GM23338 (cell line): ENCODE results near the gene MYL11. TPM values are rescaled to one million over a fixed set of nuclear protein-coding genes. Genes with fewer than 3 reads are reported as not detected.

ENCODE experiments used
- ATAC-seq: fragments of 200-7000 bp; cut with Tn5 transposase; 3 replicates; pipeline ENCODE4 v1.9.1; 2020
- DNase-seq: peaks from one replicate; pipeline ENCODE4 v3.0.0-alpha.2; 2015; ENCODE audit warnings: low spot score
- H2AFZ ChIP-seq: fragments of 200-600 bp; sonication (generic); 2 replicates; pipeline ENCODE4 v1.8.0; 2016; ENCODE audit warnings: antibody characterized with exemption, mild to moderate bottlenecking, moderate library complexity
- H3F3A ChIP-seq: fragments of 200-600 bp; sonication (generic); replicated peaks from 2 replicates; pipeline ENCODE4 v1.8.0; 2017; ENCODE audit warnings: antibody characterized with exemption, mixed run types, low read depth
- H3K27ac ChIP-seq: fragments of 200-600 bp; sonication (generic); 2 replicates; pipeline ENCODE4 v1.6.1; 2016; ENCODE audit warnings: low read depth
- H3K27me3 ChIP-seq: fragments of 200-600 bp; sonication (generic); 2 replicates; pipeline ENCODE4 v1.8.0; 2016; ENCODE audit warnings: mild to moderate bottlenecking, mixed run types, moderate library complexity; ENCODE audit not compliant: insufficient read depth
- H3K36me3 ChIP-seq: fragments of 200-600 bp; sonication (generic); 2 replicates; pipeline ENCODE4 v1.8.0; 2016; ENCODE audit warnings: mild to moderate bottlenecking; ENCODE audit not compliant: insufficient read depth
- H3K4me1 ChIP-seq: fragments of 200-600 bp; sonication (generic); 2 replicates; pipeline ENCODE4 v1.8.0; 2016; ENCODE audit warnings: mild to moderate bottlenecking, moderate library complexity; ENCODE audit not compliant: insufficient read depth
- H3K4me2 ChIP-seq: fragments of 200-600 bp; sonication (generic); 2 replicates; pipeline ENCODE4 v1.7.1; 2017; ENCODE audit warnings: mixed run types
- H3K4me3 ChIP-seq: fragments of 200-600 bp; sonication (generic); 2 replicates; pipeline ENCODE4 v1.6.1; 2016; ENCODE audit warnings: mixed run types
- H3K79me2 ChIP-seq: fragments of 200-600 bp; sonication (generic); replicated peaks from 2 replicates; pipeline ENCODE4 v1.8.0; 2017; ENCODE audit warnings: mild to moderate bottlenecking; ENCODE audit not compliant: insufficient read depth
- H3K9me2 ChIP-seq: fragments of 200-600 bp; sonication (generic); 2 replicates; pipeline ENCODE4 v1.8.0; 2017; ENCODE audit not compliant: insufficient read depth
- H4K20me1 ChIP-seq: fragments of 200-600 bp; sonication (generic); replicated peaks from 2 replicates; pipeline ENCODE4 v1.8.0; 2017; ENCODE audit warnings: mild to moderate bottlenecking; ENCODE audit not compliant: insufficient read depth
- H3K27ac Mint-ChIP-seq: 2 replicates; pipeline ENCODE4 v1.8.0; 2020; ENCODE audit warnings: inconsistent platforms, mild to moderate bottlenecking, moderate library complexity, mixed read lengths
- H3K27me3 Mint-ChIP-seq: 3 replicates; pipeline ENCODE4 v1.8.0; 2022; ENCODE audit warnings: low read depth, mild to moderate bottlenecking, moderate library complexity, mixed read lengths, inconsistent platforms; ENCODE audit not compliant: insufficient read depth, poor library complexity
- H3K36me3 Mint-ChIP-seq: 3 replicates; pipeline ENCODE4 v1.8.0; 2021; ENCODE audit warnings: low read depth, mild to moderate bottlenecking, inconsistent platforms, moderate library complexity, mixed read lengths
- H3K4me1 Mint-ChIP-seq: 3 replicates; pipeline ENCODE4 v1.8.0; 2020; ENCODE audit warnings: mild to moderate bottlenecking, inconsistent platforms, mixed read lengths
- H3K4me3 Mint-ChIP-seq: 3 replicates; pipeline ENCODE4 v1.8.0; 2021; ENCODE audit warnings: moderate library complexity, mild to moderate bottlenecking, inconsistent platforms, mixed read lengths
- H3K9me3 Mint-ChIP-seq: 3 replicates; pipeline ENCODE4 v1.8.0; 2020; ENCODE audit warnings: moderate library complexity, mild to moderate bottlenecking, inconsistent platforms, mixed read lengths
- CTCF ChIP-seq, 2 experiments: fragments of 200-600 bp in 1 of 2; sonication (generic) in 1 of 2; conservative IDR thresholded peaks; 2 replicates each; pipeline versions ENCODE4 v1.5.1 to v1.6.1; 2016 to 2017; ENCODE audit warnings: antibody characterized with exemption in 2 of 2, low read depth in 2 of 2, mild to moderate bottlenecking in 2 of 2, moderate library complexity in 1 of 2
- ETS1 ChIP-seq: IDR thresholded peaks from 2 replicates; pipeline ENCODE4 v1.6.1; 2016; ENCODE audit warnings: antibody characterized with exemption
- EZH2 ChIP-seq: fragments of 200-600 bp; sonication (generic); IDR thresholded peaks from one replicate; pipeline ENCODE4 v1.8.0; 2017; ENCODE audit warnings: antibody characterized with exemption, mild to moderate bottlenecking, low read depth; ENCODE audit not compliant: unreplicated experiment
- JUNB ChIP-seq: IDR thresholded peaks from one replicate; pipeline ENCODE4 v1.6.1; 2016; ENCODE audit warnings: antibody characterized with exemption; ENCODE audit not compliant: unreplicated experiment
- NANOG ChIP-seq: IDR thresholded peaks from 2 replicates; pipeline ENCODE4 v1.6.1; 2016; ENCODE audit warnings: antibody characterized with exemption, borderline replicate concordance
- POLR2AphosphoS5 ChIP-seq: IDR thresholded peaks from 2 replicates; pipeline ENCODE4 v1.6.1; 2016; ENCODE audit warnings: antibody characterized with exemption, low read depth
- REST ChIP-seq: IDR thresholded peaks from one replicate; pipeline ENCODE4 v1.6.1; 2018; ENCODE audit warnings: antibody characterized with exemption; ENCODE audit not compliant: unreplicated experiment
- STAT1 ChIP-seq: IDR thresholded peaks from one replicate; pipeline ENCODE4 v1.6.1; 2016; ENCODE audit warnings: antibody characterized with exemption; ENCODE audit not compliant: unreplicated experiment
- ZNF114 ChIP-seq: fragments of 250-450 bp; sonication (Bioruptor Pico); IDR thresholded peaks from 2 replicates; pipeline ENCODE4 v1.5.0; 2020; ENCODE audit warnings: mild to moderate bottlenecking, moderate library complexity
- ZNF331 ChIP-seq: fragments of 250-450 bp; sonication (Bioruptor Pico); IDR thresholded peaks from 2 replicates; pipeline ENCODE4 v1.5.0; 2020; ENCODE audit warnings: low read depth, mild to moderate bottlenecking, moderate library complexity
- polyA plus RNA-seq: library from polyadenylated mRNA; unstranded; fragments of >200 nt; fragmentation: Nextera tagmentation; extraction: Ambion mirVana; gene quantifications from 2 replicates; pipeline ENCODE4 v1.2.1, GENCODE V29; 2016
- total RNA-seq: library from RNA; depleted of rRNA; stranded (reverse); fragments of >200 nt; shearing (Covaris generic); gene quantifications from 2 replicates; pipeline ENCODE4 v1.2.3, GENCODE V29; 2014

MYL11 gene
- total and polyA plus RNA-seq, 2 experiments from 2014 or later = 3.5 TPM; not detected in 1

- no peak for TF ChIP-seq CTCF (conservative IDR thresholded peaks at IDR 0.05; ENCODE audit: low read depth in 2 of 2)
- TF ChIP-seq EZH2 = no peak
- TF ChIP-seq STAT1 = no peak
- TF ChIP-seq NANOG = no peak
- TF ChIP-seq REST = no peak
- no peak for TF ChIP-seq ZNF114 (CRISPR knock-in tag)
Observed at GRCh38 chr16:30351001-30351441, 23.6 kb upstream of the MYL11 start (continued).

GRCh38 chr16:30351586-30352419 lies 22.8 kb upstream of the MYL11 start:
- Histone ChIP-seq H2AFZ (no peak overlapping the region), H3K27ac (no peak overlapping the region), H3K79me2 (peaks cover 16% of the 10 kb centered on the region), H3K4me1 (peaks cover 3% of the 10 kb centered on the region; the same call in 1 of the 2 replicates), H3K4me2 (no peak overlapping the region), H3K9me2 (no peaks in the 10 kb centered on the region), H3K36me3 (peaks cover 7% of the 10 kb centered on the region; the same call in 1 of the 2 replicates), H3K4me3 (no peak overlapping the region), H4K20me1 (no peaks in the 10 kb centered on the region), H3F3A (0 out of 2 replicates have a peak, but pooled peaks cover 12% of the 10 kb centered on the region), H3K27me3 (no peaks in the 10 kb centered on the region)
- peaks cover 12% of the 10 kb centered on the region for H3K4me1 Mint-ChIP-seq
- H3K27me3 Mint-ChIP-seq = peaks cover 18% of the 10 kb centered on the region
- no peak for ATAC-seq
- H3K4me3 Mint-ChIP-seq = no peak overlapping the region; the same call in 2 of the 3 replicates
- DNase-seq = no peak
- peaks cover 53% of the 10 kb centered on the region for H3K36me3 Mint-ChIP-seq
- H3K9me3 Mint-ChIP-seq = peaks cover 4% of the 10 kb centered on the region; the same call in 2 of the 3 replicates
- no peak for TF ChIP-seq REST
- TF ChIP-seq NANOG = no peak
- TF ChIP-seq ETS1 = no peak
- TF ChIP-seq ZNF331 (CRISPR knock-in tag) = no peak
- TF ChIP-seq JUNB = no peak
- no peak for TF ChIP-seq ZNF114 (CRISPR knock-in tag)
- no peak for TF ChIP-seq CTCF (conservative IDR thresholded peaks at IDR 0.05; ENCODE audit: low read depth in 2 of 2)
- no peak for TF ChIP-seq POLR2AphosphoS5
- no peak overlapping the region for H3K27ac Mint-ChIP-seq
